Stomach (tissue), 4 donors: ENCODE measurements around the gene DCLRE1C.

Experiments
- CTCF ChIP-seq, 7 experiments: fragments of 450-650 bp in 4 of 7; fragments of 200-600 bp in 3 of 7; sonication (generic) in 3 of 7; IDR thresholded peaks; one replicate each; pipeline ENCODE4 v1.5.1; 2016 to 2019; ENCODE audit warnings: antibody characterized with exemption in 7 of 7, control low read depth in 2 of 7, mild to moderate bottlenecking in 1 of 7
- POLR2A ChIP-seq, 4 donors: fragments of 450-650 bp; IDR thresholded peaks; one replicate each; pipeline ENCODE4 v1.6.1; 2016; ENCODE audit warnings: antibody characterized with exemption in 4 of 4, control low read depth in 2 of 4, mild to moderate bottlenecking in 1 of 4, moderate library complexity in 1 of 4
- POLR2AphosphoS5 ChIP-seq, 3 donors: sonication (generic); formaldehyde crosslinking; IDR thresholded peaks; one replicate each; pipeline ENCODE4 v1.6.1; 2016; ENCODE audit warnings: antibody characterized with exemption in 3 of 3

DNA sequence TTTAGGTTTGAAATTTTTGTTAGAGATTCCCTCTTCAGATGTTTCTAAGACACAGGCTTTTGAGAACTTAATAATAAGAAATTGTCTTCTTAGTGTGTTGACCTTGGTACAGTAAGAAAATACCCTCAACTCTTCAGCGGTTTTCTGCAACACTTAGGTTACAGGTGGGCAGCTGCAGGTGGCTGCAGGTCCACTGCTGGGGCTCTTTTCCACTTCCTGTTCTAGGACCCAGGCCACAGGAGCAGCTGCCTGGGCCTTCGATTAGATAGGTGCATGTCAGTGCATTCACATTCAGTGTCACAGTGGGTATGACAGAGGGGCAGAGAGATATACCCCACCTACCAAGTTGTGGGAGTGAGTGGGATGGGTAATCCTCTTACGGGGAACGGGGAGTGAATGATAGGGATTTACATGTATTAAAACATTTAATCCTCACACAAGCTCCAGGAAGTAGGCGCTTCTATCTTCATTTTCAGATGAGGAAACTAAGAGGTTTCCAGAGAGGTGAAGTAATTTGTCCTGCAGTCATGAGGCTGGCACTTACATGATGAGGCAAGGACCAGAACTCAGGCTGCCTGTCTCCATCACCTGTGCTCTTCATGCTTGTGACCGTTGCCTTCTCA is 95.4 kb downstream of the DCLRE1C start:
- no peak for TF ChIP-seq CTCF (IDR thresholded peaks at IDR 0.05)
- no peak for TF ChIP-seq POLR2AphosphoS5 (IDR thresholded peaks at IDR 0.05)
- no peak for TF ChIP-seq POLR2A (IDR thresholded peaks at IDR 0.05)
